HG02588 (cell line): ENCODE results near the gene AREL1.

Experiments
- ATAC-seq: cut with Tn5 transposase; IDR thresholded peaks from one replicate; pipeline ENCODE4 v1.9.1; 2021; ENCODE audit warnings: mild to moderate bottlenecking, moderate library complexity; ENCODE audit not compliant: unreplicated experiment

Gene AREL1

GRCh38 chr14:74697976-74698375, 14.9 kb downstream of the AREL1 start:
- no peak for ATAC-seq

DNA sequence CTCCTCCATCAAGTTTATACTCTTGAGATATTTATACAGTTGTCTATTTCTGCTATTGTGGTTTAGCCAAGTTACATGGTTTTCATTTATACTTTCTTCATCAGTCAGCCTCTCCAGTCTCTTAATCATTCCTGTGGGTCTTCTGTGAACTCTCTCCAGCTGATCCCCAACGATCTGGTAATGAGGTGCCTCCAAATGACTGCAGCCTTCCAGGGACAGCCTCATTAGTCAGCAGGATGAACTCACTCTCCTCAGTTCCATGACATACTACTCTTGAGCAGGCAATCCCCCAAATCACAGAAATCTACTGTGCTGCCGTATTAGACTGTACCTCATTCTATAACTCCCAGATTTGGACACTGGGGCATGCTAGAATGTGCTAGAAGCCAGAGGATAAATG, 15.3 kb downstream of the AREL1 start:
- no peak for ATAC-seq

- no peak for ATAC-seq
Observed at GRCh38 chr14:74697011-74697410, 15.9 kb downstream of the AREL1 start.

DNA sequence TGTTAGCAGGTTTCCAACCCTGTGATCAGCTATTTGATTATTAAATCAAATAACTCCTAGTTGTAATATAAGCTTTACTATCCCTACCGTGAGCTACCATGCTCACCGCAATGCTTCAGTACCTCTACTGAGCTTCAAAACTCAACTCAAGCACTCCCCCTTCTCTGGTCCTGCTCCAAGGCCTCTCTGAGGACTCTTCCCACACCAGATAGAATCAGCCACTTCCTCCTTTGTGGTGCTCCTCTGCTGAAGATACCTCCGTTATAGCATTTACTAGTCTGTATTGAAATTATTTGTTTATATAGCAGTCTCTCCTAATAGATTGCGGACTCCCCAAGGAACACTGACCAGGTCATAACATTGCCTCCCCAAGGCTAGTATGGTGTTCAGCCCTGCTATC, 17.5 kb downstream of the AREL1 start:
- ATAC-seq = no peak

DNA sequence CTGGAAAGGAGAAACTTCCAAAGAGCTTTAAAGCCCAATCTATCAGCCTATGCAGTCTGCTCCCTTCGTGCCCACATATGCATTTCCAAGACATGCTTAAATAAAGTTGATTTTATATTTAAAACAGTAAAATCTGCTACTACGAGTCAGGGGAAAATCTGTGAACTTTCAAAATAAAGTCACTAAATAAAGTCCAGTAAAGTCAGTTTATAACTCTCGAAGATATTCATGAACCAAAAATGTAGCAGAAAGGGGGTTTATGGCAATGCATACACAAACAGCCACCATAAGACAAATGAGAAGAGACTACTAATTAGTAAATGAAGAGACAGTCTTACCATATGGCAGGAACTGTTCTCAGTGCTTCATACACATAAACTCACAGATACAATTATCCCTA, 19.7 kb downstream of the AREL1 start:
- ATAC-seq = no peak

DNA sequence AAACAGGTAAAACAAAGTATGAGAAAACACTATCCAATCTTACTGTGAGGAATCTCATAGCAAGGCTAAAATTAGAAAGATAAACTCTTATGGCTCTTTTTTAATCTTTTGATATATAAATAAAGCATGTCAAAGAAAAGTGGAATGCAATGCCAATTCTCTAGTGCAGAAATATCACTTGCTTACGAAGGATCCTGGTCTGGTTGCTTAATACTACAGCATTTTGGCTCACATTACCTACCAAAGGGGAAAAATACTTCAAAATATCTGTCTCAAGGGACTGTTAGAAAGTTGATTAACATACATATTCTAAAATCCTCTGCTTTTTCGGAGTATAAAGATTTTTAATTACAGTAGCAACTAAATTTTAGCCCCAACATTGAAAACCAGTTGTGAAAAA, 21.4 kb downstream of the AREL1 start:
- ATAC-seq = no peak

DNA sequence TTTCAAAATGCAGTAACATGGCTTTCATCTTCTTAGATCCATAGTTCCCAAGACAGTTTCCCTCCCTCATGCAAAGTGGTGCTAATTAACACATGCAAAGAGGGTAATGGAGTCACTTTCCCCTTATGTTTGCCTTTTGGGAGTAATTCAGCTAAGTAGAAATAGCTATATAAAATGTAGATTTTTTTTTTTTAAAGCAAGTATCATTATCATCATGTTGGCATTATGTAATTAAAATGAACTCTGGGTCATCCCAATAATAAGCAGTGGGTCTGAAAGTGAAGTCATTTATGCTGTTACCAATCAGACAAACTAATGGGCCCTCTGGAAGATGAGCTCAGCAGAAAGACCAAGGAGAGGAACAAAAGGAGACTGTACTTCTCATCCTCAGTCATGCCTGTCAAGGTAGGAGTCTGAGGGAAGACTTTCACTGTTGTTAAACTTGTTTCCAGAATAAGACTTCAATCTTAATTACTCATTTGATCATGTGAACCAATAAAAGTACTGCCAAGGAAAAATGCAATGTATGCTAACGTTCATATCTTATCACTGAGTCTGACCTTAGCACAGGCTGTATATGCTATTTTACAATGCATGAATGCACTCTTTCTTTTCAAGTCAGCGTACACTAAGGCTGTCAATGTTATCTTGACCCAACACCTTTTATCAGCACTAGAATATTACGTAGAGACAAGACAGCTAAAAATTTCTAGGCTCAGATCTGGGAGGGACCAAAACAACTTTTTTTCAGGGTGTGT, 26.8 kb downstream of the AREL1 start:
- no peak for ATAC-seq

DNA sequence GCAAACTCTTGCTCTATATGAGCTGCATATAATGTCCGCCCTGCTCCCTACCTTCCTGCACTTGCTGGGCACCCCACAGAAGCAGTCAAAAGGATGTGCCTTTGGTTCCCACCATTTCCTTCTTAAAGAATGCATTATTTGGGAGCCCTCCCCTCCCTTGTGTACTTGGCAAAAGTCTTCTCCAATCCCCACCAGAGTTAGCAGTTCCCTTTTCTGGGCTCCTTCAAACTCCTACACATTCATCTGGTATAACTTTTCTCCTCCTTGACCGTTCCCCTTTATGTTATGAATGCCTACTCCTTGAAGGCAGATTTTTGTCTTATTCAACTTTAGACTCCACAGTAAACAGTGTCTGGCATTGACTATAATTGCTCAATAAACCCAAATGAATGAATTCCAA, 27.8 kb downstream of the AREL1 start:
- no peak for ATAC-seq

DNA sequence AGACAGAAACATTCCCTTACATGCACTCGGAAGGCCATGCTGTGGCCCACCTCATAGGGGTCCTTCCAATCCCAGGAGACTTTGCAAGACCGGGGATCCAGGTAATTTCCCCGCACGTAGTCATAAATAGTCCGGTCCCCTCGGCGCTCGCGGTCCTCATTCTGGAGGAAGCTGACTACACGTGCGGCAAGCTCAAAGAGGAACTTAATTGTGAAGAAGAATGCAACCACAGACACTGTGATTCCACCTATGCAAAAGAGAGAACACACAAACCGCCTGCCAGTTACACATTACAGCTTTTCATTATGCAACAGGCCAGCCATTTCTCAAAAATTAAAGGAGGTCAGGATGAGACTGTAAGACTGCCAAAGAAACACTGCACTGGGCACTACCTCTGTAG, 28.4 kb downstream of the AREL1 start:
- ATAC-seq = no peak

- no peak for ATAC-seq
Observed at GRCh38 chr14:74683406-74683805, 29.5 kb downstream of the AREL1 start.

- ATAC-seq = no peak
Observed at GRCh38 chr14:74682169-74682952, 30.5 kb downstream of the AREL1 start.

- no peak for ATAC-seq
Observed at GRCh38 chr14:74675219-74675618, 37.7 kb downstream of the AREL1 start.

DNA sequence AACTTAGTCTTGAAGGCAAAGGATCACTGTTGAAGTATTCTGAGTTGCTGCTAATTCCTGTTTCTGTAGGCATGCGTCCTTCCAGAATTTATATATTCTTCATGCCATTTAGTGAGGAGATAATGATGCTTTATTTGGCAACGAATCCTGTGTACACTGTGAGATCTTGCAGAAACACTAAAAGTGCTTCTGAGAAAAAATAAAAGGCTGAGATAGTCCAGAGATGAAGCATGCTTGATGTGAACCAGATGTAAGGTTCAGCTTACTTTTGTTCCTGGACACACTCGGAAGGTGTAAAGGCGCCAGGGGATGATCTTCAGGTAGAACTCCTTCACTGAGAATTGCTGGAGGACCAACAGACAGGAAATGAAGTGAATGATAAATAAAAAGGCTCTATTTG, 39.1 kb downstream of the AREL1 start:
- ATAC-seq = no peak

- no peak for ATAC-seq
Observed at GRCh38 chr14:74671789-74672188, 41.1 kb downstream of the AREL1 start.

DNA sequence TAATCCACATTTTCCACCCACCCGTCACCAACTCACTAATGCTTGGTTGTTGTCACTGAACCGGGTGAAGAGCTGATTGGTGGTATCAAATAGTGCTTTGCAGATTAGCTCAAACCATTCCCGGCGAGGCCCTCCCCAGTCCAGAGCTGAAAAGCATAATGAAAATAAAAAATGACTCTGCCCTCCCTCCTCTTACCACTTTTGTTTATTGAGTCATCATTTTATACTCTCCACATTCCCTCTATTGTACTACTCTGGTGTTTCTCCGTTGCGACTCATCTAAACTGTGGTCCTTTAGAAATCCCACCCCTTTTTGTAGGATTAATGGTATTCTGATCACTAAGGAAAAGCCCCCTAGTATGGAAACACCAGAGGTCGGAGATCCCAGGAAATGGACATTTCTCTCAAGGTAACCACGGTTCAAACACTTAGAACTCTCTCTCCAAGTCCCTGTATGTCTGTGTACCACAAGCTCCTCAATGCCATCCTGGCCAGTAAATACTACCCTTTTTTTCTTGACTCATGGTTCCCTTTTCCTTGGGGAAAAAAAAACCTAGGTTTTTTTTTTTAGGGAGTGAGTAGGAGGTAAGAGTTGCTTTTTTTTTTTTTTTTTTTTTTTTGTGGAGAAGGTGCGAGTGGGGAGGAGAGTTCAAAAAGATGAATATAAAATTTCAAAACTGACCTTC, 42.0 kb downstream of the AREL1 start:
- no peak for ATAC-seq

DNA sequence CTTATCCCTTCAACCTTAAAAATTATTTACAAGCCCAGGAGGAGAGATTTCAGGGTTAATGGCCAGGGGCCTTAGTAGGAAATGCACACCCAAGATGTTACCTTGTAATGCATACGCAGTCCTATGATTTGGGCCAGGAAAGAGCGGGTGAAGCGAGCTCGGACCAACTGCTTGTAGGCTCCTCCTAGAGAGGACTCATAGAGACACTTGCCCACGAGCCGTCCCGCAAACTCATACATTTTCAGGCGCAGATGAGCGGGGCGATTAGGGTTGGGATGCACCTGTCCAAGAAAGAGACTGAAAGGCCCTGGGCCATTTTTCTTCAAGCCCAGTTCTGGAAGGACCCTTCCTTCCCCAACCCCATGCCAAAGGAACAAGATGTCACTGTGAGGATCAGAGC, 43.0 kb downstream of the AREL1 start:
- no peak for ATAC-seq

- ATAC-seq = no peak
Observed at GRCh38 chr14:74669256-74669655, 43.6 kb downstream of the AREL1 start.

DNA sequence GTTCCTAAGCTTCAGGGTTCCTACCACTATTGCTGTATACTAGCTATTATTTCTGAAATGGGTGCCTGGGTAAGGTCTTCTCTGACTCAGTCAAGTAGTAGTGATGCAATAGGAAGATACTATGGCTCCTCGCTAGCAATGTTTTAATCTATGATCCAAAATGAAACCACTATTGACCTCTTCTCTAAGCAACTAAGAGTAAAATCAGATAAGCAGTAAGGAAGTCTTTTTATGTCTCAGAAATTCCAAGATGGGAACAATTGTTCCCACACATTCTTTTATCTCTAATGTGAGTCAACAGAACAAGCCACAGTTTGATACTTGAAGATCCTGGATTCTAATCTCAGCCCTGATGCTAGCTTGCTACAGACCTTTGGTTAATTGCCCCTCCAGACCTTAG, 45.1 kb downstream of the AREL1 start:
- no peak for ATAC-seq

DNA sequence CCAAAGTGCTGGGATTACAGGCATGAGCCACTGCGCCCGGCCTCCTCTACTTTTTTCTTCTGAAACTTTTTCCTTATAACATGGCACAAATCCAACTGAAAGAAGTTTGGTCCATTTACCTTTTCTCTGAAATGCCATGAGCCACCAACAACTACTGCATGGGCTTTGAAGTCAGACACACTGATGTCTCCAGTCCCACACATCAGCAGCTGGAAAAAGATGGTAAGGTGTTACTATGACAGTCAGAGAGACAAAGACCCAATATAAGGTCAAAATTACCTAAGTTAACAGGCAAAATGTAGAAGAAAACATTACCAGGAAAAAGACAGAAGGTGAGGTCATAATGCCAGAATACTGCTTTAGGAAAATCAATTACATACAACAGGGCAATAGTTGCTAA, 48.2 kb downstream of the AREL1 start:
- ATAC-seq = no peak

GRCh38 chr14:74663884-74664283, 49.0 kb downstream of the AREL1 start:
- no peak for ATAC-seq

DNA sequence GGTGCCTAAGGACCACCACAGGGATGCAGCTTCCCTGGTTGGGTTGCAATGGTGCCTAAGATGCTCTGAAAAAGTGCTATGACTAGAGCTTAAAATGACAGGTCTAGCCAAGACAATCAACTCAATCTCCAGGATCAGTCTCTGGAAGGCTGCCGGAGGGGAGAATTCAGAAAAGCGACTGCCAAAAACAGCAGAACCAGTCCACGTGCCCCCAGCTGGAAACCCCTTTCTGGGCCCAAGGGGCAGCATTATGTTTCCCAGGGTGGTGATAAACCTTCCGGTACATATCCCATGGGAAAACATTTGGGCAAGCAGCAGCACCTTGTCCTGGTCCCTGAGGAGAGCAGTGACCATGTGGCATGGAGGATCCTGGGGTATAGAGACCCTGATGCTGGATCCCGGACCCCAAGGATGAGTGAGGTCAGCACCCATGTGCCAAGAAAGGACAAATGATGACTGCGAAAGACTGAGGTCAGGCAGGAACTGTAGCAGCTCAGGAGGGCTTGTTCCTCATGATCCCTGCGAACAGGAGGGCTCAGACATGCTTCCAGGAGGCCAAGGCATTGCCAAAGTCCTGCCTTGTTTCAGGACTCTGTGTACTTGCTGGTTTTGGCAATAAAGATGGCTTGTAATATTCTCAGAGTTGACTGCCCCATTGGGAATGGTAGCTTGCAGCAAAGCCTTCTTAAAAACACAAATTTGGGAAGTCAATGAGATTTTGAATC, 51.0 kb downstream of the AREL1 start:
- no peak for ATAC-seq
